ENCODE data around the gene TMEM121B.

Gene TMEM121B

DNA sequence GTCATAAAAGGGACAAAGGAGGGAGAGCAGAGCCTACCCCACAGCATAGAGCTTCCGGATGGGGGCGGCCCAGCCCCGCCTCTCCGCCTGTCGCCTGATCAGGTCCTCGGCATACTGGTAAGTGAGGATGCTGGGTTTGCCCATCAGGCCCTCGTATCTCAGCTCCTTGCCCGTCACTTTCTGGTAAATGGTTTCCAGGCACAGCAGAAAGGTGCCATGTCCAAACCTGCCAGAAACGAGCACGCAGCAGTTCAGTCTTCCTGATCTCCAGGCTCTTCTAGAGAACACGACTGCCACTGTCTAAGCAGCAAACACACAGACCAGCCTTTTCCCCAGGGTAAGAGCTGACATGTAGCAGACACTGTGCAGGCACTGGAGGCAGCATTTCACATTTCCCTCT is 17.4 kb upstream of the TMEM121B start:
- no peak for DNase-seq (ENCODE audit: low read depth in 2 of 2)

DNA sequence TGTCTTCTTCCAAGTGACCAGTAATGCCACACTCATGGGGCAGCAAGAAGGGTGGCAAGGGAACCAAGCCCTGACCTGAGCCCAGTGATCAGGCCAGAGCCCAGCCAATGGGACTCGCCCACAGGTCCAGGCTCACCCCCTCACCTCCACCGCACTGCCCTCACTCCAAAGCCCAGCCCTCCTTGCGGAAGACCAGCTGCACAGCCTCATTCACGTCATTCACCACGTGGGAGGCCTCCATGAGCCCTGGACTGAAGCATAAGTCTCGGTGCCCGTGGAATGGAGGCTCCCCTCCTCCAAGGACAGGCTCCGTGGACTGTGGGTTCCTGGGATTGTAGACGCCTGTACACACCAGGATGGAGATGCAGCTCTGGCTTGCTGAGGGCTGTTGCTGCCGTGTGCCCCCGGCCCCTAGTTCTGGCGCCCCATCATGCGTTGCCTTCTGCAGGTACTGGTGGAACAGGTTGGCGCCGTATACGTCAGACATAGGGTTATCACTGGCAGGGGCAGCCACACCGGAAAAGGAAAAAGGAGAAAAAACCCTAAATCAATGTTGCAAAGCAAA is 16.8 kb upstream of the TMEM121B start:
- no peak for DNase-seq (ENCODE audit: low read depth in 2 of 2)

DNA sequence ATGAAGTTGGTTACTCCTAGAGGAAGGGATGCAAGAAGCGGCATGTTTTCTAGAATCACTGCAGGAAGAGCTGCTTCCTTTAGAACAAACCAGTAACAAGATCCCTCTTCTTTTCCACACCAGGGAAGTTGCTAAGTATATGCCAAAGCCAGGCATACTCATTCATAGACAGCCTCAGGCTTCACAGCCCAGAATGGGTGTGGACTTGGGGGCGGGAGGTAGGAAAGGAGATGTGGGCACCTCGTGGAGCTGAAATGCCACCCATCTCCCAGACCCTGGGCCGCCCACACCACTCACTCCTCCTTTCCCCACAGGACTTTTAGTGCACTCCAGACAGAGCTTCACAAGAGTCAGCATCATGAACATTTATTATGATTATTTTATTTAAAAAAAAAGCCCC is 16.0 kb upstream of the TMEM121B start:
- DNase-seq (ENCODE audit: low read depth in 2 of 2), result no peak

DNA sequence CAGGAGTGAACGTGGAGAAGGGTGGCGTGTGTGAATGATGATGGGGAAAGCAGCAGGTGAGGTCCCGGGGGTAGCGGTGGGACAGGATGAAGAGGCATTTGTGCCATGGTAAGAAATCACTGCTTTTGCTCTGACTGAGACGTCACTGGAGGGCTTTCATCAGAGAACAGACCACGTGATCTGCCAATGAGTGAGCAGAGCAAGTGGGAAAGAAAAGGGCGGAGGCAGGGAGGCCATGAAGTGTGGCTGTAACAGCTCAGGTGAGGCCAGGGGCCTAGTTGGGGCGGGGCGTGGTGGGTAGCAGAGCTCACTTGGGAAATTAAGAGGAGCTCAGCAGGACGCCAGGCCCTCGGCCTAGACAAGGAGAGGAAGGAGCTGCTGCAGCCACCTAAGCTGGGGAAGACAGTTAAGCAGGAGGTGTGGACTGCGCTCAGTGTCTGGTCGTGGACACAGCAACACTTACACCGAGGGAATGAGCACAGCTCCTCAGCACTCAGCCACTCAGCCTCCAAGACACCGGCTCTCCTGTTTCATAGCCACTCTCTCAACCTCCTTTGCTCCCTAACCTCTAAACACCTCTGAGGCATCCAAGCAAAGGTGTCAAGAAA is 14.1 kb upstream of the TMEM121B start:
- no peak for DNase-seq (ENCODE audit: low read depth in 2 of 2)

DNA sequence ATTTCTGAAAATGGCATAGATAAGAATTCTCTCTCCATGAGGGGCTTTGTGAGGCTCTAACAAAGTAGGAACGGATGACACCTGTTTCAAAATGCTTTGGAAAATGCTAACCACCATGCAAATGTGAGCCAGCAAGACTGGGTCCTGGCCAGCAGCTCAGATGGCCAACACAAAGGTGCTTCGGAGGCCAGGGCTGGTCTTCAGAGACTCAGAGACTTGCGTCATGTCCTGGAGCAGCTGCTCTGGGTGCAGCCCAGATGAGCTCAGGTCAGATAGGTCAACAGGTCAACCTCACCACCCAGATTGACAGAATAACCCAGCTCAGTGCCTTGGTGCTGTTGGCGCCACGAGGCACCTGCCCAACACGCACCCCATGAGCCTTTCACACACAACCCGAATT is 12.0 kb upstream of the TMEM121B start:
- no peak for DNase-seq (ENCODE audit: low read depth in 2 of 2)

DNA sequence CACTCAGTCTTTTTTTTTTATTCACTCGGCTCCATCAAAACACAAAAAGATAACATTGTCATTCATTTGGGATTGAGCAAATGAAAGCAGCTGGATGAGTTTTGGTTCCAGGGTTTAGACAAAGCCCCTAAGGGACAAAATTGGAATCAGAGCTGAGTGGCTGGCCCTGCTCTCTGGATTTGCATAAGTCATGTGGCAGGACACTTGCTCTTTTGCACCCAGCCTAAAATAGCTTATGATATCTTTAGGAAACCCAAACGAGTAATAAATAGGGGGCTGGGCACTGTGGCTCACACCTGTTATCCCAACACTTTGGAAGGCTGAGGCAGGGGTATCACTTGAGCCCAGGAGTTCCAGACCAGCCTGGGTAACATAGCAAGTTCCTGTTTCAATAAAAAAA is 11.0 kb upstream of the TMEM121B start:
- no peak for DNase-seq (ENCODE audit: low read depth in 2 of 2)

DNA sequence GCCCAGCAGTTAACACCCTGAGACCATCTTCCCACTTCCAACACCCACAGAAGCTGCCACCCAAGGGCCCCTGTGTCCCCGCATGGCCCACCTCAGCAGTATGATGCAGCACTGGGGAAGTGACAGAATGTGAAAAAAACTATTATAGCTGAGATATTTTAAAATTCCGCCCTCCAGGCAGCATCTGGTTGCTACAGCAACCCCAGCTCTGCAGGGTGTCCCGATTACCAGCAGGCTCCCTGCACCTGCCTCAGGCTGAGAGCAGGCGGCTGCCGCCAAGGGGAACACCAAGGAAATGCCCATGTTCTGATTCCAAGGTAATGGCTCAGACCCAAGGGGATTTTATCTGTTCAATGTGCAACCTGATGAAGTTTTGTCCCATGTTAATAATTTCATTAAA is 10.5 kb upstream of the TMEM121B start:
- DNase-seq (ENCODE audit: low read depth in 2 of 2), result no peak

DNA sequence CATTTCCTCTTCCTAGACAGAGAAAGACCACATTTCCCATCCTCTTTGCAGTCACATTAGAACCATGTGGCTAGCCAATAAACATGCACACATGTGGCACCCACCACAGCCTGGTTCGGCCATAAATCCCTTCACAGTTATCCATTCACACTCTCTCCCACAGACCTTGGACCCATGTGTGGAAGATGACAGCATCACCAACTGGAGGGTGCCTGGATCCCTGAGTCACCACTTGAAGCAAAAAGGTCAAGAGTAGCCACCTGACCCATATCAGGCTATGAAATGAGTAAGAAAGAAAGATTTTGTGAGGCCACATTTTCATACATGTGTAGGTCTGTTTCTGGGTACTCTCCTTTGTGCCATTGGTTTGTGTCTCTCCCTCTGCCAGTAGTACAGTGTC is 9.0 kb upstream of the TMEM121B start:
- no peak for DNase-seq (ENCODE audit: low read depth in 2 of 2)

DNA sequence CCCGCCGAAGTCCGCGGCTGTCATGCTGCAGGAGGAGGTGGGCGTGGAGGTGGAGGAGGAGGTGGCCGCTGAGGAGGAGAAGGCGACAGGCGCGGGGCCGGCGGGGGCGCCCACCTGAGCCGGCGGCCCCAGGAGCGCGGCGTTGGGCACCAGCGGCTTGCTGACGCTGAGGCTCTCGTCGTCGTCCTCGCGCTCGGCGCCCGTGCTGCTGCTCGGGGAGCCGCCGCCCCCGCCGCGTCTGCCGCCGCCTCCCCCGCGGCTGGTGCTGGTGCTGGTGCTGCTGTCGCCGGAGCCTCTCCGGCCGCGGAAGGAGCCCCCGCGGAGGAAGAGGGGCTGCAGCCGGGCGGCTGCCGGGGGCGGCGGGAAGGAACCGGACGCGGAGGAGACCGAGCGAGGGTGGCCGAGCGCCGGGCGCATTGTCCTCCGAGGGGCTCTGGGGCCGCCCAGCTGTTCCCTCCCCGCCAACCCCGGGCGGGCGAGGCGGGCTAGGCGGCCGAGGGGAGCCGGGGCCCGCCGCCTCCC is 388 bp downstream of the TMEM121B start:
- DNase-seq (ENCODE audit: low read depth in 2 of 2), result no peak

DNA sequence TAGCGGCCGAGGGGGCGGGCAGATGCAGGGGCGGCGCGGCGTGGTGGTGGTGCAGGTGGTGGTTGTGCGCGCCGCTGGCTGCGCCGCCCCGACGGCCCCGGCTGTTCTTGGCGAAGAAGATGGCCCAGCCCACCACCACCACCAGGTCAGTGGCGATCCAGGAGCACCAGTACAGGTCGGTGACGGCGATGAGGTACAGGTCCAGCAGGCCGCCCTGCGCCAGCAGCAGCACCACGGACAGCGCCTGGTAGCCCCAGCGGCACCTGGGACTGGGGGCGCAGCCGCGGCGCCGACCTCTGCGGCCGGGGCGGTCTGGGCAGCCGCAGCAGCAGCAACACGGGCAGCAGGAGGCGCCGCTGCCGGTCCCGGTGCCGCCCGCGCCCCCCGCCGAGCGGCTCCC is 879 bp downstream of the TMEM121B start:
- no peak for DNase-seq (ENCODE audit: low read depth in 2 of 2)

DNA sequence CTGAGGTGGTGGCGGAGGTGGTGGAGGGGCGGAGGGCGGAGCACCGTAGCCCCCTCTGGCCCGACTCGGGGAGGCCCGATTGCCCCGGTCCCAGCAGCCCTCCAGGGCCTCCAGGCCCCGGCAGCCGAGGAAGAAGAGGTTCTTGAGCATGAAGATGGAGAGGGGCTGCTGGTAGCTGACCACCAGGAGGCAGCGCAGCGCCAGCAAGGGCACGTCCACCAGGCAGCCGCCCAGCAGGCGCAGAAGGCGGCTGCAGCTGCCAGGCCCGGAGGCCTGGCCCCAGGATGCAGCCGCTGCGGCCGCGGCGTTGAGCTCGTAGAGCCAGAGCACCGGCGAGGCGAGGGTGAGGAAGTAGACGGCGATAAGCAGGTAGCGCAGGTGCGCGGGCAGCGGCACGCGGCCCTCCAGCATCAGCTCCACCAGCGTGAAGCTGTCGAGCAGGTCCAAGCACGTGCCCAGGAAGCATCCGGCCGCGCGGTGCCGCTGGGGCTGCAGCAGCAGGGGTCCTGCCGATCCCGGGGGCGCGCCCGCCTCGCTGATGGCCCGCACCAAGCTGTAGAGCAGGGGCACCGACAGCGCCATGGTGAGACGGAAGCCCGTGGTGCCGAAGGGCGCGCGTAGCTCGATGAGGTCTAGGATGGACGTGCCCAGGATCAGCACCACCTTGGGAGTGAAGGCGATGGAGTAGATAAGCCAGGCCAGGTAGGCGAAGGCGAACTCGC is 1.5 kb downstream of the TMEM121B start:
- DNase-seq (ENCODE audit: low read depth in 2 of 2), result no peak

DNA sequence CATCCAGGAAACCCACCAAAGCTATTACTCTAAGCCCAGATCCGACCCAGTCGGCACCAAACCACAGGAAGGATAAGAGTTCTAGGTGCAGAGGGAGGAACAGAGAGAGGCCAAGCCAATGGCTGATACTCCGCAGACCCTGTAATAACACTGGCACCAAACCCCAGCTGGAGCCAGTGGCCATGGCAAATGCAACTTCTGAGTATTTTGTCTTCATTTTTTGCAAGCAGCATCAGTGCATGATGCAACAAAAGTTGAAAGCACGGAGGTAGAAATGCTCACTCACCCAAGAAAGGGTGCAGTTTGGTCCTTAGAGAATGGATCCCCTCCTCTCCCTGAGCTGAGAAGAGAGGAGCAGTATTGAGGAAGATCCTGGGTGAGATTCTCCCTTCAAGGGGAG is 2.8 kb downstream of the TMEM121B start:
- no peak for DNase-seq (ENCODE audit: low read depth in 2 of 2)

DNA sequence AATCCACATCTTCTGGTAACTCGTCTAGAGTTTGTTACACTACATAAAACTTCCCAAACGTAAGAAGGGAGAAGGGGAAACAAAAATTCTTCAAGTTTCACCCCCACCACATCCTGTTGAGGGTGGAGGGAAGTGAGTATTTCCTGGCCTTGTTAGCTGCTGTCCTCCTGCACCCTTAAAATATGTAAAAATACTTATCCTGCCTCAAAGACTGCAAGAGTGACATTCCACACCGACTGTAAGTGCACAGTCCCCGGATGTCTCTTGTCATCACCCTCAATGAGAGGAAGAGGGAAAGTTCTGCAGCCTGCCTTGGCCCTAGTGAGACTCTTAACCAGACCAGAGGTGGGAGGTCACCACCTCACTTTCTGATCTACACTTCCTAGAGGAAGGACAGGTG is 3.3 kb downstream of the TMEM121B start:
- no peak for DNase-seq (ENCODE audit: low read depth in 2 of 2)

DNA sequence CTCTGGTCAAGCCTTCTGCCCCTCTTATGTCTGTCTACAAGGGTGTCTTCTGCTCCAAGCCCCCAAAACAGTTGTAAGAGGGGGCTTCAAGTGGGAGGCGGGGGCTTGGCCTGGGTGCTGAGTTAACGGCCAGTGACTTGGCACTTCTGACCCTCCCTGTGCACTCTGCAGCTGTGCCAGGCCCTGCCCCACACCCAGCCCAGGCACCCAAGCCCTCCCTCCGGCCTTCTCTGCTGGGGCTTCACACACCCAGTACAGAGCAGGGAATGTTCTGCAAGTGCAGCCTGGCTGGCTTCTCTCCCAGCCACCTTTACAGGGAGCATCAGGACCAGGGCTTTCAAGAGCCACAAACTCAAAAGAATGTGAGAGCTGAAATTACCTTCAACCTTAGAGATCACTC is 3.8 kb downstream of the TMEM121B start:
- DNase-seq (ENCODE audit: low read depth in 2 of 2), result no peak

DNA sequence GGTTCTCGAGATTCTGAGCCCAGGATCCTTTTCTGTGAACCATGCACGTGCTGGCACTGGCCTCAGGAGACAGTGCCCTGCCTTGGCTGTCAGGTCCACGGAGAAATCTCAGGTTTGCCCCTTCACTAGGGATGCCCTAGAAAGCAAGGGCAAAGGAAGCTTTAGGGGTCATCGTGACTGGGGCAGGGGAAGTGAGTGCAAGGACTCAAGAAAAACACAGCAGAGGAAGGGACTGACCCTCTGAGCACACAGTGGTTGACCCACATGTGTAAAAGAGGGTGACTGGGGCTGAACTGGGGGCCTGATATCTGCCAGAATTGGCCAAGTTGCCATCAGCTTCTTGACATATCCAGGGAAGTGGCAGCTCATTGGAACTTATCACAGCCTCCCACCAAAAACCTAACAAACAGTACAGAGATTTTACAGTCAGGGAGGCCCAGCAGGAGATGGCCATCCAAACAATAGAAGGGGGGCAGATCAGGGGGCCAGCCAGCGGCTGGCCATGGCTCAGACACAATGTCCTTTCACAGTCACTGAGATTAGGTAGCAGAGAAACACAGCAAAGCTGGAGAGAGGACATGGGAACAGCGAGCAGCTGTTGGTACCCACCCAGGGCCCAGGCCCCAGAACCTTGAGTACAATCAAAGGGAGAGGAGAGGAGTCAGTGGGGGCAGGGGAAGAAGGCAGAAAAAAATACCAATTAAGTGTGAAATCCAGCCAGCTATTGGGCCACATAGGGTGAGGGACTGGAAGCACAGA is 4.4 kb downstream of the TMEM121B start:
- DNase-seq (ENCODE audit: low read depth in 2 of 2), result no peak

DNA sequence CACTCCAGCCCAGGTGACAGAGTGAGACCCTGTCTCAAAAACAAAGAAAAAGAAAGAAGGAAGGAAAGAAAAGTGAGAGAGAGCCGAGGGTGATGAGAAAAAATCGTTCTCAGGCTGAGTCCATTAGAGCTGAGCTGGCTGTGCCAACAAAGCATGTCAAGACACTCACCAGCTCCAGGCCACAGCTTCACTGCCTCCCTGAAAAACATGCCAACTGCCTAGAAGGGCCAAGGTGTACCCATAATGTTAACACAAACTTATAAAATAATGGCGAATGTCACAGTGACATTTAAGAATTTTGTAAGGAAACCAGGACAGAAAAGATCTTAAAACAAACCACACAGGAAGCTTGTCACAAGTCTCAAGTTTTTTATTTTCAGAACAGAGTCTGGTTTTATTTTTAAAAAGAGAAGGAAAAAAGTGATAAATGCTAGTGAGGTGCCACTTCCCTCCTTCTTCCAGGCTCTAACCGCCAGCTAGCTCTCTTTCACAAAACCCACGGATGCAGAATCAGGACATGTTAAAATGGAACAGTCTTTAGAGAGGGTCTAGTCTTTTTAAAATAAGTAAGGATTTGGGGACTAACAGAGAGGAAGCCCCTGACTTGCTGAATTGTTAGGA is 5.1 kb downstream of the TMEM121B start:
- no peak for DNase-seq (ENCODE audit: low read depth in 2 of 2)

DNA sequence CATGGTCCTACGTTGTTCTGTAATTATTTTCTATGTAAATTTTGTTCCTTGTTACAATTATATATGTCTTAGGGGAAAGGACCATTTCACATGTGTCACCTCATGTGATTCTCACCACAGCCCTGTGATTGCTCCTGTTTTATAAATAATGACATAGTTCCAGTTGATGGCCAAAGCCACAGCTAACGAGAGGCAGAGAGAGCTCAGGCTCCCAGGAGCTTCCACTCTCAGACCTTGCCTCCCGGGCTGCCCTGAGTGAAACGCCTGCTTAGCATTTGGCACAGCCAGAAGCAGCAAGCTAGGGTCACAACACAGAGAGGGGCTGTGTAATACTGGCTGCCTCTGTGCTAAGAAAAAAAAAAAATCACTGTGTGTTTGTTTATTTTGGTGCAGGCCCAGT is 5.9 kb downstream of the TMEM121B start:
- DNase-seq (ENCODE audit: low read depth in 2 of 2), result no peak

DNA sequence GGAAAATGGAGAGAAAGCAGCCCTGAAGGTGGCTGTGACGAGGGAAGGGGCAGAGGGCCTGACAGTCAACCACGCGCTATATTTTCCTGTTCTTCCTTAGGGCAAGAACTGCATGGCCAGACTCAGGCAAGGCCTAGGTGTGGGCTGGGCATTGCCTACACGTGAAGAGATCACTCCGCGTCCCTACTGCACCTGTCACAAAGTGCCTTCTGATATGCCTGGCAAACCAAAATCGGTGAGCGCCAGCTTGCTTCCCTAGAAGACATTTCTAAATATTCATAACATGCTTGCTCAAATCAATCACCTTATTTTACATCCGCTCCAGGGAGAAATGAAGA is 6.3 kb downstream of the TMEM121B start:
- no peak for DNase-seq (ENCODE audit: low read depth in 2 of 2)

DNA sequence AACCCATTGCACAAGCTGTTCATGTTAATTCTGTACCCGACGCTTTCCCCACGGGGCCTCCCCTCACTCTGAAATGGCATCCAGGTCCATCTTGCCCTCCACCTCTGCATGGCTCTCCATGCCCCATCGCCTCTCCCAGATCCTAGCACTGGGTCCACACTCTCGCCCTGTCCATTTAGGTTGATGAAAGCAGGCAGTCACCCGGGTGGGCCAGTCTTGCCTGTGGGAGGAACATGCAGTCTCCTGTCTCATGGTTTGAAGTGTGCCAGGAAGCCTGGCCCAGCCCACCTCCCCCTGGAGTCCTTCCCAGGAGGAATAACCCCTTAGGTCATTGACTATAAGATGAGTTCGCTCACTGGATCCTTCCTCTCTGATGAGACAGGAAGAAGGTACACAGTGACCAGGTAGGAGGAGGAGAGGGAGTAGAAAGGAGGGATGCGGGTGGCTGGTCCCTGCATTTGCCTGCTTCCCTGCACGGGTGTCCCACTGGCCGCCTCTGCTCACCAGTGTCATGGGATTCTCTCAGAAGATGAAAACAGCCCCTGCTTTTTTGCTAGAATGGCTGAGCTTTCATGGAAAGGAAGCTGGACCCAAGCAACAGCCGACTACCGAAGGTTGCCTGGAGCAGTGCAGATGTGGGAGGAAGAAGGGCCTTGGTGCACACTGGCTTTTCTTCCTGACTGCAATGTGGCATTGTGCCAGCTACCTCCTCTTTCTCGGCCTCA is 6.8 kb downstream of the TMEM121B start:
- DNase-seq (ENCODE audit: low read depth in 2 of 2), result no peak

DNA sequence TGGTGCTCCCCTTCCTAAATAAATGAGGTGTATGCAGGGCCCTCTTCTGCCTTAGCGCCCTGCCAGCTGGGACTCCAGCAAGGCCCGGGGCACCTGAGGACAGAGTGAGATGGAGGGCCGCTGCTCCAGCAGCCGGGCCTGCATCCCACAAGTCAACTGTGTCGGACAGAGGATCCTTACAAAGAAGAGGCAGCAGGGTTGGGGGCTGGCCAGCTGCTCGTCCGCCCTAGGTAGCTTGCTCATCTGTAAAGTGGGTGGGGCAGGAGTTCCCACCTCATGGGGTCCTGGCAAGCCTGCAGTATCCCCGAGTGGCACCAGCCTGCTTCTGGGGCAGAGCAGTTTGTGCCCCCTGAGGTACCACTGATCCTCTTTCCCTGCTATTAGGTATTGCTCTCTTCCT is 7.6 kb downstream of the TMEM121B start:
- no peak for DNase-seq (ENCODE audit: low read depth in 2 of 2)

DNA sequence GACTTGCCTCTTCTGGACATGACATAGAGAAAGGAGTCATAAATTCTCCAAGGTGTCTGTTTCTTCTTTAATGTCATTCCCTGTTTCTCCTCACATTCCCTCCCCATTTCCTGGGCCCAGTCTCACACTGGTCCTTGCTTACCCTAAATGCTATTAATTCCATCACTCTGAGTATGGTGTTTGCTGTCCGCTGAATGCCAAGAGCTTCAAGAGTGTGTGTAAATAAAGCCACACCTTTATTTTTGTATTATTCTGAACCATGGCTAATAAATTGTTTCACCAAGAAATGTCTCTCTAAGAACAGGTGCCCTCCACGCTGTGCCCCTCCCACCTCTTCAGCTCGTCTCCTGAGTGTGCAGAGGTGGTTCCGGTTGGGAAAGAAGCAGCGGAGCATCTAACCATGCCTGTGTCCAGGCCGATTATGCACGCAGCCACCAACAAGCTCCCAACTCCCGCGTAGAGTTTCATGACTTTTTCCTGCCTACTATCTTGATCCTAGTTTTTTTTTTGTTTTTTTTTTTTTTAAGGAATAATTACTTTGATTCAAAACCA is 8.6 kb downstream of the TMEM121B start:
- no peak for DNase-seq (ENCODE audit: low read depth in 2 of 2)
